Measurements from ENCODE around the gene MYO5C. TPM values are rescaled to one million over a fixed set of nuclear protein-coding genes. Genes with fewer than 3 reads are reported as not detected.

Gene MYO5C
- total and polyA plus RNA-seq, 2 of the 8 experiments (the other 6 are each of a cell fraction or from before 2014, with no cell fraction given) = 8.2 to 26.7 TPM

- TF ChIP-seq CHD7 (IDR thresholded peaks at IDR 0.05; ENCODE audit: insufficient replicate concordance, low read length) (no peak), GTF2F1 (IDR thresholded peaks at IDR 0.05; ENCODE audit: borderline replicate concordance, low read depth, low read length) (no peak), BACH1 (IDR thresholded peaks at IDR 0.05; ENCODE audit: low read length) (no peak), NANOG (IDR thresholded peaks at IDR 0.05; ENCODE audit: insufficient read depth, low read depth, low read length, poor library complexity, severe bottlenecking) (no peak), CEBPB (IDR thresholded peaks at IDR 0.05; ENCODE audit: low read depth, low read length) (no peak)
Measured at GRCh38 chr15:52225230-52225629, 70.4 kb downstream of the MYO5C start (continued).

Measured in H1 (cell line).